Neutrophil (primary cell): ENCODE data around the gene TAC4.

Experiments used
- H3K27ac ChIP-seq: fragments of 200-600 bp; sonication (generic); 2 replicates; pipeline ENCODE4 v1.5.1; 2016; ENCODE audit warnings: mild to moderate bottlenecking, moderate library complexity
- H3K27me3 ChIP-seq: fragments of 200-600 bp; sonication (generic); 2 replicates; pipeline ENCODE4 v1.6.0; 2016; ENCODE audit warnings: mild to moderate bottlenecking
- H3K36me3 ChIP-seq: fragments of 200-600 bp; sonication (generic); 2 replicates; pipeline ENCODE4 v1.5.1; 2017
- H3K4me1 ChIP-seq, 2 experiments: fragments of 200-600 bp in 1 of 2; sonication (generic) in 1 of 2; 1 replicate in 1 of 2; 2 replicates in 1 of 2; pipeline versions ENCODE4 v1.5.1 to v1.6.1; 2013 to 2016; ENCODE audit warnings: low read depth in 1 of 2, low read length in 1 of 2, mild to moderate bottlenecking in 1 of 2, moderate library complexity in 1 of 2; ENCODE audit not compliant: control insufficient read depth in 1 of 2, insufficient read depth in 1 of 2
- H3K4me3 ChIP-seq, 2 experiments: fragments of 200-600 bp in 1 of 2; sonication (generic) in 1 of 2; 1 replicate in 1 of 2; 2 replicates in 1 of 2; pipeline ENCODE4 v1.5.1; 2013 to 2016; ENCODE audit warnings: low read depth in 1 of 2, low read length in 1 of 2, mild to moderate bottlenecking in 1 of 2, moderate library complexity in 1 of 2
- H3K9me3 ChIP-seq: fragments of 200-600 bp; sonication (generic); 2 replicates; pipeline ENCODE4 v1.5.1; 2016
- TF ChIP-seq, protein P1 (sequence below): fragments of 200-600 bp; sonication (generic); IDR thresholded peaks from 2 replicates; pipeline ENCODE4 v1.5.1; 2016; ENCODE audit warnings: antibody characterized with exemption

TAC4 gene

DNA sequence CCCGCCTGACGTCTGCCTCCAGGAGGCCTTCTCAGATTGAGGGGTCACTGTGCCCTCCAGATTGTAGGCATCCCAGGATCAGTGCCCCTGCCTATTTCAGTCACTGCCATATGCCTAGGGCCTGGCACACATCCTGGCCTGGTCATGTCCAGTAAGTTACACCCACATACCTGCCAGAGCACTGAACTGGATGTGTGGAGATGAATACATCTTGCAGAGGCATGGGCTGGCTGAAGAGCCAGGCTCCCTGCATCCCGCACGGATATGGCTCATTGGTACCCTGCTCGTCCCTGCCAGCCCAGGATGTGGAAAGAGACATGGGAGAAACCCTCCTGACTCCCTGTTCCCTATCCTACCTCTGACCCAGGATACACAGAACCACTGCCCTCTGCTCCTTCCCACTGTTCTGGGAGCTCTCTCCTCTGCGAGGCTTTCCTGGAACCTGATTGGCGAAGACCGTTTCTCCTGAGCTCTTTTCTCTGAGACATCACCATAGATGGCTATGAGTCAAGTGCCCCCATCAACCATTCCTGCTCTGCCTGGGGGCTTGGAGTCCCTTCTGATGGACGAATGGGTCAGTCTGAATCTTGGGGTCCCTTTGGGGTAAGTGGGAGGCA lies 40.0 kb upstream of the TAC4 start:
- Histone ChIP-seq H3K4me3 (no peak overlapping the region), H3K27me3 (peaks cover 95% of the 10 kb centered on the region), H3K36me3 (no peaks in the 10 kb centered on the region), H3K27ac (no peak overlapping the region), H3K9me3 (no peaks in the 10 kb centered on the region), H3K4me1 (no peaks in the 10 kb centered on the region)
- TF ChIP-seq, protein P1, sequence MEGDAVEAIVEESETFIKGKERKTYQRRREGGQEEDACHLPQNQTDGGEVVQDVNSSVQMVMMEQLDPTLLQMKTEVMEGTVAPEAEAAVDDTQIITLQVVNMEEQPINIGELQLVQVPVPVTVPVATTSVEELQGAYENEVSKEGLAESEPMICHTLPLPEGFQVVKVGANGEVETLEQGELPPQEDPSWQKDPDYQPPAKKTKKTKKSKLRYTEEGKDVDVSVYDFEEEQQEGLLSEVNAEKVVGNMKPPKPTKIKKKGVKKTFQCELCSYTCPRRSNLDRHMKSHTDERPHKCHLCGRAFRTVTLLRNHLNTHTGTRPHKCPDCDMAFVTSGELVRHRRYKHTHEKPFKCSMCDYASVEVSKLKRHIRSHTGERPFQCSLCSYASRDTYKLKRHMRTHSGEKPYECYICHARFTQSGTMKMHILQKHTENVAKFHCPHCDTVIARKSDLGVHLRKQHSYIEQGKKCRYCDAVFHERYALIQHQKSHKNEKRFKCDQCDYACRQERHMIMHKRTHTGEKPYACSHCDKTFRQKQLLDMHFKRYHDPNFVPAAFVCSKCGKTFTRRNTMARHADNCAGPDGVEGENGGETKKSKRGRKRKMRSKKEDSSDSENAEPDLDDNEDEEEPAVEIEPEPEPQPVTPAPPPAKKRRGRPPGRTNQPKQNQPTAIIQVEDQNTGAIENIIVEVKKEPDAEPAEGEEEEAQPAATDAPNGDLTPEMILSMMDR = no peak

DNA sequence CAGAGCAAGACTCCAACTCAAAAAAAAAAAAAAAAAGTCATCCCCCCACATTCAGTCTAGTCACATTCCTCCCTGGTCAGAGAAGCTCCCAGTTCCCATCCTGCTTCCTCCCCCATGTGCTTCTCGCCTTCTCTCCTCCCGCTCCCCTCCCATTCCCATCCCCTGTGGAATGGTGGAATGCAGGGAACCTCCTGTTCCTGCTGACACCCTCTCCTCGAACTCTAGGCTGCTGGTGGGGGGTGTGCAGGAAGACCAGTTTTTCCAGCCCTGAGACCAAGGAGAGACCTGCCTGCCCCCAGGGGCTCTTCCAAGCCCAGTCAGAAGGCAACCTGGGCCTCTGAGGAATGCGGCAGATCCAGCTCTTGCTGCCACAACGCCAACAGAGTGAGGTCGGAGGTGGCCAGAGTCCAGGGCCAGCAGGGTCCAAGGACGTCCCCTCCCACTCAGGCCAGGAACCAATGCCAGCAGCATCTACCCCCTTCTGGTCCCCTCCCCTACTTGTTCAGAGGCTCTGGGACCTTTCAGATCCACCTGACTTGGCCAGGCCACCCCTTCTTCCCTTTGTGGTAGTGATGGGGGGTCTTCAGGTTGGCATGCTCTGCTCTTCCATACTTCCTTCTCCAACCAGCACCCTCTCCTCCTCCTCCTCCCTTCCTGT lies 39.3 kb upstream of the TAC4 start:
- Histone ChIP-seq H3K27me3 (peaks cover 95% of the 10 kb centered on the region), H3K4me3 (no peak overlapping the region), H3K9me3 (no peaks in the 10 kb centered on the region), H3K36me3 (no peaks in the 10 kb centered on the region), H3K4me1 (no peaks in the 10 kb centered on the region), H3K27ac (no peak overlapping the region)
- TF ChIP-seq, protein P1 = no peak

GRCh38 chr17:49886036-49886435 lies 38.2 kb upstream of the TAC4 start:
- no peak overlapping the region for H3K27ac ChIP-seq
- H3K9me3 ChIP-seq = no peaks in the 10 kb centered on the region
- peaks cover 95% of the 10 kb centered on the region for H3K27me3 ChIP-seq
- H3K4me3 ChIP-seq = no peak overlapping the region
- no peaks in the 10 kb centered on the region for H3K4me1 ChIP-seq
- TF ChIP-seq, protein P1 = no peak
- H3K36me3 ChIP-seq = no peaks in the 10 kb centered on the region

DNA sequence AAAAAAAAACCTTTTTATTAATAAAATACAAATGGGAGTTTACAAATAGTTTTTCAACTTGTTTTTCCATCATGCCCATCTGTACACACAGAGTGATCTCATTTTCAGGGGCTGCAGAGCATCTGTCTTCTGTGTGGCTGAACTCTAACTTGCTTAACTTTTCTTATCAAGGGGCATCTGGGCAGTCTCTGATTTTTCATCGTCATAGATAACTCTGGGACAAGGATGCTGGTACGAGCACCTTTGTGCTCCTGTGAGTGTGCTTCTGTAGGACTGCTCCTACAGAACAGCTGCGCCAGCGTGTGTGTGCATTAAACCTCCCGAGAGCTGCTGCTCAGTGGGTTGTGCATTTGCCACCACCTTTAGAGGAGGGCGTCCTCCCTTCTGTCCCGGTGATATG lies 34.6 kb upstream of the TAC4 start:
- Histone ChIP-seq H3K27ac (no peak overlapping the region), H3K9me3 (no peaks in the 10 kb centered on the region), H3K36me3 (no peaks in the 10 kb centered on the region), H3K27me3 (peaks cover 92% of the 10 kb centered on the region), H3K4me1 (no peaks in the 10 kb centered on the region), H3K4me3 (no peak overlapping the region)
- TF ChIP-seq, protein P1 = no peak

DNA sequence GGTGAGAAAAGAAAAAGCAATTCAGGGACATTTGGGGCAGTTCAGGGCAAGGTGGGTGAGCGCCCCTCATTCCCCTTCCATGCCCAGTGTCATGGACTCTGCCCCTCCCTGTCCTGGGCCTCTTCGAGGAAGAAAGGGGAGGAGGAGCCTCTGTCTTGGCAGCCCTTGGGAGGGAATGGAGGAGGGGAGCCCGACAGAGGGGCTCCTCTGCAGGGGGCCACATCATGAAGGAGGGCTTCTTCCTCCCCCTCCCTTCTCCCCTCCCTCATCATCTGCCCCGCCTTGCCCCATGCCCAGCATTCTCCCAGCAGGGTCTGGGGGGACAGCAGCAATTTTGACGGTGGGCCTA lies 33.2 kb upstream of the TAC4 start:
- H3K27ac ChIP-seq = no peak overlapping the region

More for the DNA sequence above, 33.2 kb upstream of the TAC4 start:
- H3K27me3 ChIP-seq = peaks cover 92% of the 10 kb centered on the region
- H3K4me1 ChIP-seq = no peaks in the 10 kb centered on the region
- TF ChIP-seq, protein P1 = no peak
- no peak overlapping the region for H3K4me3 ChIP-seq
- H3K9me3 ChIP-seq = no peaks in the 10 kb centered on the region
- no peaks in the 10 kb centered on the region for H3K36me3 ChIP-seq
